Measurements from ENCODE around the gene C14orf180.

C14orf180 gene

DNA sequence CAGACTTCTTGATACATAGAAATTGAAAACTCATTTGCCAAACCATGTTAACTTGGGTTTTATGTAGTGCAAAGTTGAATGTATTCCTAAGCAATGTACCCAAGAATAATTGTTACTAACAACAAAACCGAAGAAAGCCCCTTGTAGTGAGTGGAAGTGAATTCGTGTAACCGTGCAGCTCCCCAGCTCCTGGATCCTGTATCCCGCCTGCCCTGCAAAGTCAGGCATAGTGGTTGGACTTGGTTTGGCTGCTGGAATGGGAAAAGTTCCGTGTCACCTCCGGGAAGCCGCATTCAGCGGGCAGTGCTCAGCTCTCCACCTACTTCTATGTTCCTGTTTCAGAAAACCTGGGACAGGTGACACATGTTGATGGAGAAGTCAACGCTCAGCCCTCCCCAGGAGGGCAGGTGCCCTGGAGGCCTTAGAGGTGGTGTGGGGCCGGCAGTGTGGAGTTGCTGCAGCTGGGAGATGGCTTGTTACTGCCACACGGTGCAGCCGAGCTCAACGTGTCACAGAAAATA is 29.2 kb upstream of the C14orf180 start:
- no peak overlapping the region for H3K9ac ChIP-seq
- no peak overlapping the region for H3K4me3 ChIP-seq
- H3K36me3 ChIP-seq: no peaks in the 10 kb centered on the region
- no peak overlapping the region for H3K4me2 ChIP-seq
- peaks cover 18% of the 10 kb centered on the region for H3K4me1 ChIP-seq
- H4K20me1 ChIP-seq: no peaks in the 10 kb centered on the region
- no peaks in the 10 kb centered on the region for H3K9me3 ChIP-seq
- no peaks in the 10 kb centered on the region for H3K27me3 ChIP-seq
- TF ChIP-seq Cebpa-rat (IDR thresholded peaks at IDR 0.05): no peak
- no peak overlapping the region for H3K27ac ChIP-seq

DNA sequence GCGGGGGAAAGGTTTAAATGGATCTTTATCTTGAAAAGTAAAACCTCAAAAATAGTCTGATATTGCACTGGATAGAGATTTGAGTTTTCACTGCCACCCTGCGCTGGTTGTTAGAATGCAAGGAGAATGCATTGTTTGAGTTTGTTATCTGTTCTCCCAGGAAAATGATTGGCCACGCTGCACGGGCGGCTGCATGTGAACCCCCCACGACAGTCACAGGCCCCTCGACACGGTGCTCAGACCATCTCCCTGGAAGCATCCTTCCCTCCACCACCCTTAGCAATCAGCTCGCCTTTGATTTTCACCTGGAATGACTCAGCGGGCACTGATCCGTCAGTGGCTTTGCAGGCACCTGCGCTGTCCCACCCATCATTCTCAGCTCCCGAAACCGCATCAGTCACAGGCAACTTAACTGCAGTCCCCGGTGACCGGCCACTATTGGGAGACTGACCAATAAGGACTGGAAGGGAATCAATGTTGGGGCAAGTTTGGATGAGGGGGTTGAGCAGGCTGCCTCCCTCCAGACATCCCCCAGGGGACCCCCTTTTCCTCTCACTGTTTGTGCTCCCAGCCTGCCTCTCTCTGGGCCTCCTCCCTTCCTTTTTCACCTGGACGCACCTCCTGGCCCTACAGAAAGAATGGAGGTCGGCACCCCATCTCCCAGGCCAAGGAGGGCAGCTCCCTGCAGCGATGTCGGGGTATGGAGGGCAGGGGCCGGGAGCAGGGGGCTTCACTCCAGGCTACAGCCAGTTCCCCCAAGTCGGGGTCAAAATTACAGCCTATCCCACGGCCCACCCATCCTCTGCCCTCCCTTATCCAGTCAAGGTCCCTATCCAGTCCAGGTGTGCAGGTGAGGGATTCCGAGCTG is 28.5 kb upstream of the C14orf180 start:
- no peaks in the 10 kb centered on the region for H3K9me3 ChIP-seq
- H3K27me3 ChIP-seq: no peaks in the 10 kb centered on the region
- H3K36me3 ChIP-seq: no peaks in the 10 kb centered on the region
- H4K20me1 ChIP-seq: no peaks in the 10 kb centered on the region
- TF ChIP-seq Cebpa-rat (IDR thresholded peaks at IDR 0.05): no peak
- H3K9ac ChIP-seq: no peak overlapping the region
- no peak overlapping the region for H3K27ac ChIP-seq
- H3K4me3 ChIP-seq: no peak overlapping the region
- H3K4me2 ChIP-seq: no peak overlapping the region; the same call in 1 of the 2 replicates
- peaks cover 25% of the 10 kb centered on the region for H3K4me1 ChIP-seq

DNA sequence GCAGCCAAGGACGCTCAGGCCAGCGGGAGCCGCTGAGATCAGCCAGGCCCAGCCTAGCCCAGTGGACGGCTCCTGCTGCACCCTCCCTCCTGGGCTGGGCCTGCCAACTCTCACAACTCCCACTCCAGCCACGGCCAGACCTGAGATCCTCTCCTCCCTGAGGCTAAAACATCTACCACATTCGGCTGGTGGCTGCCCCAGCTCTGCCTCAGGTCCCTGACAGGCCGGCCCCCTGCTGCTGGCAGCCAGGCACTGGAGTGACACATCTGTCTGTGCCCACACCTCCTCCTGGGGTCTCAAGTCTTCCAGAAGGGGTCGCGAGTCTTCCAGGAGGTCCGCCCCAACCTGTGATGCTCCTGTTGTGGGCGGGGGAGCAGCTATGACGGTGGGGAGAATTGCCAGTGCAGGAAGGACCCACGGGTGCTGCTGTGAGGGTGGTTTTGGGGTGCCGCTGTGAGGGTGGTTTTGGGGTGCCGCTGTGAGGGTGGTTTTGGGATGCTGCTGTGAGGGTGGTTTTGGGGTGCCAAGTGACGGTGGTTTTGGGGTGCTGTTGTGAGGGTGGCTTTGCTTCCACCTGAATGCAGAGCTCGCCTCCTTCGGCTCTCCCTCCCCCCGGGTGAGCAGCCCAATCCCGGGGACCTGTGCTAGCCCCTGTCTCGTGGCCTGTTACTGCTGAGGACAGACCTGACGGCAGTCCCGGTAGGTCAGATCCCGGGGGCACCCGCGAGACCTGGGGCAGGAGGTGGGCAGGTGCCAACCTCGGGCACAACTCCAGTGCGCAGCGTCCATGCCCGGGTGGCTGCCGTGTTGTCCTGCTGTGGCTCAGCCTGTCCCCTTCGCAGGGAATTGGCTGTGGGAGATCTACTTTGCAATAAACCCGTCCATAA is 27.5 kb upstream of the C14orf180 start:
- Histone ChIP-seq H3K4me1 (peaks cover 35% of the 10 kb centered on the region), H3K9ac (no peak overlapping the region), H4K20me1 (no peaks in the 10 kb centered on the region), H3K4me2 (no peak overlapping the region), H3K27ac (no peak overlapping the region), H3K4me3 (no peak overlapping the region), H3K36me3 (no peaks in the 10 kb centered on the region), H3K9me3 (no peaks in the 10 kb centered on the region), H3K27me3 (no peaks in the 10 kb centered on the region)
- no peak for TF ChIP-seq Cebpa-rat (IDR thresholded peaks at IDR 0.05)

DNA sequence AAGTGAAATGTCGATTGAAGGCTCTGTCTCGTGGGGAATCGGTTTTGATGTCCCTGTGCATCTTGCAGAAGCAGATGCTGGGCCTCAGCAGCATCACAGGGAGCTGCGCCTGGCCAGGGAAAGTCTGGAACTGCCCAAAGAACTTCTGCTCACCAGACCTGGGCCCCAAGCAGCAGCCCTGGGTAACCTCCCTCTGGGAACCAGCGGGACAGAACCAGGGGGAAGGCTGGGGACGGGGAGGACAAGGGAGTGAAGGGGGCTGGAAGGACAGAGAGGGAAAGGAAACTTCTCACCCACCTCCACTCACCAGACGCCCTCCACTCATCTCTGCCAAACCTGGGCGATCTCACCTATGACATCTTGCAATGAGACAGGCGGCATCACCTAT is 26.8 kb upstream of the C14orf180 start:
- no peak overlapping the region for H3K27ac ChIP-seq
- no peaks in the 10 kb centered on the region for H3K9me3 ChIP-seq
- no peaks in the 10 kb centered on the region for H3K36me3 ChIP-seq
- no peak for TF ChIP-seq Cebpa-rat (IDR thresholded peaks at IDR 0.05)
- no peak overlapping the region for H3K9ac ChIP-seq
- H3K27me3 ChIP-seq: no peaks in the 10 kb centered on the region
- H4K20me1 ChIP-seq: no peaks in the 10 kb centered on the region
- no peak overlapping the region for H3K4me2 ChIP-seq
- H3K4me1 ChIP-seq: peaks cover 42% of the 10 kb centered on the region
- no peak overlapping the region for H3K4me3 ChIP-seq

DNA sequence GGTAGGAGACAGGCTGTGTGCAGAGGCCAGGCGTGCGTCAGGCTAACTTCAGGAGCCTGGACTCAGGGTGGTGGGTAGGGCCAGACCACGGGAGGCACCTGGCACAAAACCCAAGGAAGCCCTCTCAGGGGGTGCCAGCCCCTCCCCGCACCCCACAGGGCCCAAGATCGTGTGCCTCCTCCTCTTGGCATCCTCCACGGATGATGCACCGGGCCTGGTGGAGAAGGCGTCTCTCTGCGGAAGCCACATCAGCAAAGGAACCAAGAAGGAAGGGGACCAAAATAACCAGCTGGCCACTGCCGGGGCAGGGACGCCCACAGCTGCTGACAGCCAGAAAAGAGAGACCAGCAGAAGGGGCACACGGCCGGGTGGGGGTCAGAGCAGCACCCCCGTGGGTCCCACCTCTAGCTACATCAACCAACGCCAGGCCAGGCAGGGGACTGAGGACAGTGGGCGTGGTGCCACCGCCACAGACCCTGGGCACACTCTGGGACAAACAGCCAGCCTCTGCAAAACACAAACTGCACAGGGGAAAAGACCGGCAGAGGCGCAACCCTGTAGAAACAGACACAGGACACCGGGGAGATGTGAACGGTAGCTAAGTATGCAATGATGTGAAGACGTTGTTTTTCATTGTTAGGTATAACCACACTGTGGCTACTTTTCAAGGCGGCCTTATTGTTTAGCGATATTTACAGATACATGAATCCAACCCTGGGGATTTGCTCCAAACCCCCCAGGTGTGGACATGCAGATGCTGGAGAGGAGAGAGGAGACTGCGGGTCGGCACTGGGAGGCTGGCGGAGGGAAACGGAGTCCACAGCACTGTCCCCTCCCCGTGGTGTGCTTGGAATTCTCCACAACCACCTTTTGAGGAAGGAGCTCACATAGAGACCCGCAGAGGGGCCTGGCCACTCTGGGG is 26.1 kb upstream of the C14orf180 start:
- Histone ChIP-seq H3K4me2 (no peak overlapping the region), H3K9me3 (no peaks in the 10 kb centered on the region), H3K4me3 (no peak overlapping the region), H3K4me1 (peaks cover 49% of the 10 kb centered on the region), H3K36me3 (no peaks in the 10 kb centered on the region), H4K20me1 (no peaks in the 10 kb centered on the region), H3K27me3 (no peaks in the 10 kb centered on the region), H3K9ac (no peak overlapping the region), H3K27ac (no peak overlapping the region)
- TF ChIP-seq Cebpa-rat (IDR thresholded peaks at IDR 0.05): no peak

DNA sequence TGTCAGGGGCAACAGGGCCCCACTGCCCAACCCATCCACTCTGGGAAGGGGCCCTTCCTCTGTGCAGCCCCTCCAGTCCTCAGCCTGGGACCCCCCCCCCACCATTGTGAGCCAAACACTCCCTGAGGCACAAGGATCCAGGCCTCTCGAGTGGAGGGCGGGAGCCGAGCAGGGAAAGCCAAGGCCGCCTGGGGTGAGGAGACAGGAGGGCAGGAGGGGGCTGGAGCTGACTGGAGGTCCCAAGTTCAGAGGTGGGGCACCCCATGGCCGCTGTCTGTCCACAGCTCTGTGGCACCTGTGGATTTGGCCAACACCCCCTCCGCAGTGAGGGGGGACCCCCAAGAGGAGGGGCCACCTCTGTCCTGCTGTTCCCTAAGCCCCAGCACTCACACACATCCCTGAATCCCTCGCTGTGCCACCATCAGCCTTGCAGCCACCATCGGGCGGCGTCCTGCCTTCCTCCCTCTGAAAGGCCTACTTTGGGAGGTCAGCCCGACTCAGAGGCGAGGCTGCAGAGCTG is 25.4 kb upstream of the C14orf180 start:
- Histone ChIP-seq H3K27ac (no peak overlapping the region), H3K9ac (no peak overlapping the region), H4K20me1 (no peaks in the 10 kb centered on the region), H3K4me1 (peaks cover 56% of the 10 kb centered on the region), H3K36me3 (no peaks in the 10 kb centered on the region), H3K4me2 (no peak overlapping the region; the same call in 1 of the 2 replicates), H3K4me3 (no peak overlapping the region), H3K9me3 (no peaks in the 10 kb centered on the region), H3K27me3 (no peaks in the 10 kb centered on the region)
- no peak for TF ChIP-seq Cebpa-rat (IDR thresholded peaks at IDR 0.05)

DNA sequence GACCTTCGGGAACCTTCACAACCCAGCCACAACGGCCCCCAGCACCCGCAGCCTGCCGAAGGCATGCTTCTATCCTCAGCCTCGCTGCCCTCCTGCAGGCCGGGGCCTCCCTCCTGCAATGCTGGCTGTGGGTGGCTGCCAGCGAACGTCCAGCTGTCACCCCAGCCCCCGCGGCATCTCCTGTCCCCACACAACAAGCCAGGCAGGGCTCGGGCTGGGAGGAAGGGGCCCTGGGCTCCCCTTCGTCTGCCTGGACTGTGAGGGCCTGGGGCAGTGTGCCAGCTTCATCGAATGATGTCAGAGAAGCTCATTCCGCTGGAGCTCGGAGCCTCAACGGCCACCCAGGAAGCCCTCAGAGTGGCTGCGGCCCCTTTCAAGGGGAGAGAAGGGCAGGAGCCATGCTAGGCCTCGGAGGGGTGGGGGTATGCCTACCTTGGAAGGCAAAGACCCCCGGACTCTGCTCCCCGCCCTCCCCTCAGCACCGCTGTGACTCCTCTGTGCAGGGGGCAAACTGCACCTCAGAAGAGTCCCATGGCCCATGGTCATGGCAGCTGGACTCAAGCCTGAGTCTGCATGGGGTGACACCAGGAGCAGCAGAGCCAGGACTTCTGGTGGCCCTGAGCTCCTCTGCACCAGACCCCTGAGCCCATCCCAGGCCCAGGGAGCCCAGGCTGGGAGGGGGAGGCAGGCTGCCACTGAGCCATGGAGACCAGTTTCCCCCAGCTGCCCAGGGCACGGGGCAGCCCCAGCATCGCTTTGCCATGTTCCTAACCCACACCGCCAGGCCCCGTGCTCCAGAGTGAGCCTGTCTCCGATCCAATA is 24.7 kb upstream of the C14orf180 start:
- TF ChIP-seq Cebpa-rat (IDR thresholded peaks at IDR 0.05): no peak
- Histone ChIP-seq H3K27me3 (no peaks in the 10 kb centered on the region), H3K4me3 (no peak overlapping the region), H3K9me3 (no peaks in the 10 kb centered on the region), H3K27ac (0 out of 2 replicates have a peak overlapping the region, but pooled peaks have one; percentile 6), H3K4me2 (peak overlapping the region; percentile 98; the same call in 1 of the 2 replicates), H3K9ac (no peak overlapping the region), H4K20me1 (no peaks in the 10 kb centered on the region), H3K4me1 (peaks cover 63% of the 10 kb centered on the region), H3K36me3 (no peaks in the 10 kb centered on the region)

Measured in BLaER1 (cell line).